Thyroid gland (tissue), 4 donors: ENCODE results near the gene ZIC1.

Source experiments
- POLR2A ChIP-seq, 2 donors: fragments of 450-650 bp; IDR thresholded peaks; one replicate each; pipeline ENCODE4 v1.6.1; 2017; ENCODE audit warnings: antibody characterized with exemption in 2 of 2, mild to moderate bottlenecking in 2 of 2, moderate library complexity in 1 of 2
- TF ChIP-seq, protein P1 (sequence below), 6 experiments: fragments of 200-600 bp in 3 of 6; fragments of 450-650 bp in 3 of 6; sonication (generic) in 3 of 6; IDR thresholded peaks; one replicate each; pipeline ENCODE4 v1.5.1; 2016 to 2019; ENCODE audit warnings: antibody characterized with exemption in 6 of 6, mild to moderate bottlenecking in 2 of 6, inconsistent platforms in 1 of 6, moderate library complexity in 1 of 6

- TF ChIP-seq, protein P1, sequence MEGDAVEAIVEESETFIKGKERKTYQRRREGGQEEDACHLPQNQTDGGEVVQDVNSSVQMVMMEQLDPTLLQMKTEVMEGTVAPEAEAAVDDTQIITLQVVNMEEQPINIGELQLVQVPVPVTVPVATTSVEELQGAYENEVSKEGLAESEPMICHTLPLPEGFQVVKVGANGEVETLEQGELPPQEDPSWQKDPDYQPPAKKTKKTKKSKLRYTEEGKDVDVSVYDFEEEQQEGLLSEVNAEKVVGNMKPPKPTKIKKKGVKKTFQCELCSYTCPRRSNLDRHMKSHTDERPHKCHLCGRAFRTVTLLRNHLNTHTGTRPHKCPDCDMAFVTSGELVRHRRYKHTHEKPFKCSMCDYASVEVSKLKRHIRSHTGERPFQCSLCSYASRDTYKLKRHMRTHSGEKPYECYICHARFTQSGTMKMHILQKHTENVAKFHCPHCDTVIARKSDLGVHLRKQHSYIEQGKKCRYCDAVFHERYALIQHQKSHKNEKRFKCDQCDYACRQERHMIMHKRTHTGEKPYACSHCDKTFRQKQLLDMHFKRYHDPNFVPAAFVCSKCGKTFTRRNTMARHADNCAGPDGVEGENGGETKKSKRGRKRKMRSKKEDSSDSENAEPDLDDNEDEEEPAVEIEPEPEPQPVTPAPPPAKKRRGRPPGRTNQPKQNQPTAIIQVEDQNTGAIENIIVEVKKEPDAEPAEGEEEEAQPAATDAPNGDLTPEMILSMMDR (IDR thresholded peaks at IDR 0.05): no peak
- no peak for TF ChIP-seq POLR2A (IDR thresholded peaks at IDR 0.05)
Observed at GRCh38 chr3:147431751-147432150, 22.6 kb downstream of the ZIC1 start.
